GM19468 (cell line): ENCODE measurements around the gene ATG7.
"Not testable (repeated sequence)": the region's sequence is repeated elsewhere in the genome, so short reads cannot be mapped to it uniquely, and the experiment has no call there.

Experiments
- ATAC-seq: cut with Tn5 transposase; IDR thresholded peaks from one replicate; pipeline ENCODE4 v1.9.1; 2021; ENCODE audit warnings: mild to moderate bottlenecking, moderate library complexity, moderate number of reproducible peaks; ENCODE audit not compliant: unreplicated experiment; ENCODE audit errors: extremely low read depth

The ATG7 gene

GRCh38 chr3:11488356-11488755 is 216.2 kb downstream of the ATG7 start:
- not testable (repeated sequence) for ATAC-seq

DNA sequence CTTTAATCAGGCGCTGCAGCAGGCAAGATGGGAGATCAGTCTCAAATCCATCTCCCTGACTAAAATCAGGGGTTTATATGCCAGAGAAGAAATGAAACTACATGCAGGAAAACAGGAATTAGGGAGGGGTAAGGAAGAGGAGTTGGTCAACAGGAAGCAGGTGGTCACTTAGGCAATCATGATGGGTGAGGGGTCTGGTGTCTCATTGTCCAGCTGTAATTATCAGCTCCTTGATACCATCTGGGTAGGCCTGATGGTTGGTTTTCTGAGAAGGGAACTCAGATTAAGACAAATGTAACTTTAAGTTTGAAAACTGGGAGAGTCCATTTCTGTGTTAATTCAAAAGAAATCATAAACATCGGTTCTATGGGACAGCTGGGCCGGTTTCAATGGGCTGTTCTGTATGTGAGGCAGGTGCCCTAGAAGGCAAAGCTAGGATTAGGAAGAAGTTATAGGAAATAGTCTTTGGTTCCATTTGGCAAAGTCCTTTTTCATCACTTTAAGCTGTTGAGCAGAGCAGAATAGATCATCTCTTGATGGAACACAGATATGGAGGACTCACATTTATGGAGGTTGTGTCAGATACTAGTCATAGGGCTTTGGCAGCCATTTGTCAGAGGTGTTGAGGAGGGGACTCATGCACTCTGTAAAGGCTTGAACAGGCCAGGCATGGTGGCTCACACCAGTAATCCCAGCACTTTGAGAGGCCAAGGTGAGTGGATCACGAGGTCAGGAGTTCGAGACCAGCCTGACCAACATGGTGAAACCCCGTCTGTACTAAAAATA is 222.1 kb downstream of the ATG7 start:
- ATAC-seq, result no peak

- no peak for ATAC-seq
Observed at GRCh38 chr3:11495948-11496557, 223.9 kb downstream of the ATG7 start.

DNA sequence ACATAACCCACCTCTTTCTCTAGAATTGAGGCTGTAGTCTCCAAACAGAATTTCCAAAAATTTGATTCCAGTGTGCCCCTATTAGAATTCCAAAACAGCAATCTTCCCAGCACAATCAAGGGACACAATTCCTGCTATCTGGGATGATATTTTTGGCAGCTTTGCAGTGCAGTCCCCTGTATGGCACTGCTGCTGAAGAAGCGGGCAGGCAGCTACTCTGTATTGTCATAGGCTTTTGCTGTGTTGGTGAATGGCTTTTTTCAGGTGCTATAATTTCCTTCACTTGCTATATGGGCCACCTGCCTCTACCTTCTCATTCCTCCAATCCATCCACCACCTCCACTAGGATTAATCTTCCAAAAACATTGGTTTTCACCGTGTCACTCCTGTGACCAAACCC is 226.0 kb downstream of the ATG7 start:
- ATAC-seq, result no peak

- ATAC-seq, result no peak
Observed at GRCh38 chr3:11498646-11499045, 226.4 kb downstream of the ATG7 start.

DNA sequence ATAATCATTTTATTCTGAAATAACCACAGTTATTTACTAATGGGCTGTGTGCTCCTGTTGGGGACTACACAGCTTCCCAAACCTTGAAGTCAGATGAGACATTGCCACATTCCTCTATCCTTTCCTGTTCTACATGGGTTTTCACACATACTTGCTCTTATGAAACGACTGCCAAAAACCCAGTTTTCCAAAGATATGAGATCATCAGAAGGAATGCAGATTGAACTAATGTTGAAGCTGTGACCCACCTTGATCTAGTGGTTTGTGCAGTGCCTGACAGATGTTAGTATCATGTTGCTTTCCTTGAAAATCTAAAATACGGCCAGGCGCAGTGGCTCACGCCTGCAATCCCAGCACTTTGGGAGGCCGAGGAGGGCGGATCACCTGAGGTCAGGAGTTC is 226.9 kb downstream of the ATG7 start:
- no peak for ATAC-seq

GRCh38 chr3:11502413-11502812 is 230.2 kb downstream of the ATG7 start:
- ATAC-seq, result not testable (repeated sequence)

- no peak for ATAC-seq
Observed at GRCh38 chr3:11507719-11508118, 235.5 kb downstream of the ATG7 start.

- no peak for ATAC-seq
Observed at GRCh38 chr3:11508346-11509172, 236.4 kb downstream of the ATG7 start.

DNA sequence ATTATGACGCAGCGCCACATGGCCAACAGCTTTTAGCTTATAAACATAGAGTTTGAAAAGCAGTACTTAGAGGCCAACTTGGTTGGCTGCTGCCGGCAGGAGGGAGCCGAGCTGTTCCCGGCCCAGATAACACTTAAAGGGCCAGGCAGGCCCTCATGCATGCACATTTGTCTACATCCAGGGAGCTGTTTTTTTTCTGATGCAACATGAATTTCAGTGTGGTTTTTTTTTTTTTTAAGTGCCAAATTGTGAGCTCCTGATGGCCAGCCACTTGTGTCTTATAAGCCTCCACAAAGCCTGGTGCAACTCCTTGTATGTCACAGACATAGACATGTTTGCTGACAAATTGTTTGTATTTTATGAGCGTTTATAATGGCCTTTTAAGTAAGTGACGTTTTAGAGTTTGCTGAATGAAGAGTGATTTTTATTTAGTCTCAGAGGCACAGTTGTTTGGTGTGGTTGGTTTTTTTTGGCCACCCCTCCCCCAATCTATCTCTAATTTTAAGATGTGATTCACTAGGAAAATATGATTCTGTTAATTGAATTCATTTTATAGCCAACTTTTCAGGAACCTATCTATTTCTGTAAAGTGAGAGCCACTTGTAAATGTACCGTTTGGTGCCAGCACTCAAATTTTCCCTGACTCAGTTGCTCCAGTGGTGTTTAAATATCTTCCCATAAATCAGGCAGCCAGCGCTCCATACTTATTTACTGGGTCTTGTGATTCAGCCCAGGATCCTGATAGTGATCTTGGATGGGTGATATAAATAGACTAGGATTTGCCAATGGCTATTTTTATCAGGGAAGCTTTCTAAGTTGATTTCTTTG is 237.2 kb downstream of the ATG7 start:
- no peak for ATAC-seq

DNA sequence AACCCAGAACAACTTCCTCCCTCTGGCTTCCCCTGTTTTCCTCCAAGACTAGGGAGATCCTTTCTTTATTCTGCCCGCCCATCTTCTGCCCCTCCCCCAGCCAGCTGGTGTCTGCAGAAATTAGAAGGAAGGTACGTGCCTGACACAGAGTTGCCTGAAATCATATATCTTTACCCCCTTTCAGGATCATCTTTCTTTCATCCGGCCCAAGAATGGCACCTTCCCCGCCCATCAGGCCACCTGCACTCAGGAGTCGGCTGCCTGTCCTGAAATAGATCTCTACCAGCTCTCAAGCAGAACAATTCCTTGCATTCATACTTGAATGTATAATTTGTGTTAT is 237.8 kb downstream of the ATG7 start:
- ATAC-seq, result no peak

- no peak for ATAC-seq
Observed at GRCh38 chr3:11510356-11510755, 238.2 kb downstream of the ATG7 start.

DNA sequence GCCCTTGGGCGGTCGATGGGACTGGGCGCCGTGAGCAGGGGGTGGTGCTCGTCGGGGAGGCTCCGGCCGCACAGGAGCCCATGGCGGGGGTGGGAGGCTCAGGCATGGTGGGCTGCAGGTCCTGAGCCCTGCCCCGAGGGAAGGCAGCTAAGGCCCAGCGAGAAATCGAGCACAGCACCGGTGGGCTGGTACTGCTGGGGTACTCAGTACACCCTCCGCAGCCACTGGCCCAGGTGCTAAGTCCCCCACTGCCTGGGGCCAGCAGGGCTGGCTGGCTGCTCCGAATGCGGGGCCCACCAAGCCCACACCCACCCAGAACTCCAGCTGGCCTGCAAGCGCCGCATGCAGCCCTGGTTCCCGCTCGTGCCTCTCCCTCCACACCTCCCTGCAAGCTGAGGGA is 239.4 kb downstream of the ATG7 start:
- ATAC-seq, result not testable (repeated sequence)

- not testable (repeated sequence) for ATAC-seq
Observed at GRCh38 chr3:11513125-11513816, 241.1 kb downstream of the ATG7 start.

- no peak for ATAC-seq
Observed at GRCh38 chr3:11513817-11514135, 241.6 kb downstream of the ATG7 start.

DNA sequence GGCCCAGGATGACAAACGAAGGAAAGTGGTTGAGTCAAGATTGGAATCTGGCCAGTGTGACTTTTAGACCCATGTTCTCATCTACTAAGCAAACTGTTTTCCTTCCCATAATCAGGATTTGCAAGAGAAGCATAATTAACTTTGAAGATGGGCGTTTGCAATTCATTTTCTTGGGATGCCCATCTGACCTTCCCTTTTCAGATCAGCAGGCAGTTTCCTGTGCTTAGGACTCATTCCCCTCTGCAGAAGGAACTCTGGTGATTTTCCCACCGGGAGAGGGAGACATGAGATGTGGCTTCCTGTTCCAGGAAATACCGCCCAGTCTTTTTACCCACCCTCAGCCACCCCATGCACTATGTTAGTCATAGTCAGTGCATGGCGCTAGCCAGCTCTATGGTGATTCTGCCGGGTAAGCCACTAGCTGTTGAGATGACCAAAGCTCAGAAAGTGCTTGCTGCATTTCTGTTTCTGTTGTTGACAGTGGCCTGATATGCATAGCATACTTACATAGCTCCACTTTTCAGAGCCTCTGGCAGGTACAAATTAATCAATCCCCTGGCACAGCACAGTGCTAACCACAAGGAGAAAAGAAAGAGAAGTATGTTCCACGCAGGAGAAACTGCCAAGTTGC is 242.1 kb downstream of the ATG7 start:
- ATAC-seq, result no peak

DNA sequence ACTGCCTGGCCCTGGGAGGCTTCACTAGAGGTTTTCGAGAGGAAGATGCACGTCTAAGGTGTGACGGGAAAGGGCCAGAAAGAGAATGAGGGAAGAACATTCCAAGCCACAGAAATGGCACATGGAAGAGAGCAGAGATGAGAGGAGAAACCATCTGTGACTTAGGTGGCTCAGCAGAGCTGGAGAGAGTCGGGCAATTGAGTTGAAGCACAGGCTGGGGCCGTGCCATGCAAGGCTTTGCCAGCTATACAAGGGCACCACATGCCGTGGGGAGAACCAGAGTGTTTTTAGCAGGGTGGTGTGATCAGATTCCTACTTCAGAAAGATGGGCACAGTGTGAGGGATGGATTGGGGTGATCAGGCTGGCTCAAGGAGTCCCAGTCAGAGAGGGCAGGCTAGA is 245.4 kb downstream of the ATG7 start:
- ATAC-seq, result no peak

GRCh38 chr3:11521167-11521566 is 249.0 kb downstream of the ATG7 start:
- no peak for ATAC-seq

GRCh38 chr3:11522398-11522715 is 250.2 kb downstream of the ATG7 start:
- no peak for ATAC-seq
